Neural cell (in vitro differentiated cells): ENCODE results near the gene KLC3. TPM values are rescaled to one million over a fixed set of nuclear protein-coding genes. Genes with fewer than 3 reads are reported as not detected.

Source experiments
- H2AFZ ChIP-seq: fragments of 200-600, 300-800 bp; sonication (generic), shearing (Covaris generic); 2 replicates; pipeline ENCODE4 v1.6.0; 2014; ENCODE audit warnings: low read depth, mild to moderate bottlenecking, antibody characterized with exemption, low read length, moderate library complexity
- H3F3A ChIP-seq: fragments of 200-600 bp; shearing (Covaris generic); 2 replicates; pipeline ENCODE4 v1.6.1; 2016; ENCODE audit warnings: mild to moderate bottlenecking, moderate library complexity, mixed read lengths, antibody characterized with exemption, low read length; ENCODE audit not compliant: insufficient read depth, poor library complexity, severe bottlenecking
- H3K27ac ChIP-seq: fragments of 200-600, 300-800 bp; sonication (generic), shearing (Covaris generic); 2 replicates; pipeline ENCODE4 v1.5.1; 2014; ENCODE audit warnings: mild to moderate bottlenecking, low read length, moderate library complexity
- H3K27me3 ChIP-seq: fragments of 300-800, 200-600 bp; sonication (generic), shearing (Covaris generic); 2 replicates; pipeline ENCODE4 v1.6.0; 2014; ENCODE audit warnings: mild to moderate bottlenecking, low read depth, low read length, moderate library complexity; ENCODE audit not compliant: insufficient read depth
- H3K36me3 ChIP-seq: fragments of 300-800, 200-600 bp; sonication (generic), shearing (Covaris generic); 2 replicates; pipeline ENCODE4 v1.5.1; 2014; ENCODE audit warnings: mild to moderate bottlenecking, antibody characterized with exemption, low read length, moderate library complexity; ENCODE audit not compliant: insufficient read depth
- H3K4me2 ChIP-seq: fragments of 300-800, 200-600 bp; sonication (generic), shearing (Covaris generic); 2 replicates; pipeline ENCODE4 v1.6.0; 2014; ENCODE audit warnings: mild to moderate bottlenecking, low read length
- H3K4me3 ChIP-seq: fragments of 300-800, 200-600 bp; sonication (generic), shearing (Covaris generic); 2 replicates; pipeline ENCODE4 v1.5.1; 2014; ENCODE audit warnings: mild to moderate bottlenecking, low read length, moderate library complexity
- H3K79me2 ChIP-seq: fragments of 200-600 bp; shearing (Covaris generic); replicated peaks from 2 replicates; pipeline ENCODE4 v1.6.0; 2014; ENCODE audit warnings: mild to moderate bottlenecking, low read length, moderate library complexity; ENCODE audit not compliant: insufficient read depth
- H3K9ac ChIP-seq: fragments of 300-800, 200-600 bp; sonication (generic), shearing (Covaris generic); 2 replicates; pipeline ENCODE4 v1.6.1; 2016; ENCODE audit warnings: mild to moderate bottlenecking, low read length, mixed read lengths
- H3K9me2 ChIP-seq: fragments of 200-600 bp; shearing (Covaris generic); 2 replicates; pipeline ENCODE4 v1.6.1; 2016; ENCODE audit warnings: mild to moderate bottlenecking, low read length, mixed read lengths; ENCODE audit not compliant: insufficient read depth
- H3K9me3 ChIP-seq: fragments of 200-600, 300-800 bp; sonication (generic), shearing (Covaris generic); 2 replicates; pipeline ENCODE4 v1.6.1; 2016; ENCODE audit warnings: mild to moderate bottlenecking, mixed run types, low read length, moderate library complexity, mixed read lengths
- H4K20me1 ChIP-seq: fragments of 200-600 bp; shearing (Covaris generic); 2 replicates; pipeline ENCODE4 v1.6.1; 2016; ENCODE audit warnings: mild to moderate bottlenecking, mixed run types; ENCODE audit not compliant: insufficient read depth
- CTCF ChIP-seq: fragments of 450-650 bp; IDR thresholded peaks from 2 replicates; pipeline ENCODE4 v1.5.1; 2014; ENCODE audit warnings: antibody characterized with exemption, mild to moderate bottlenecking, moderate library complexity; ENCODE audit not compliant: poor library complexity, severe bottlenecking
- EP300 ChIP-seq: fragments of 450-650 bp; conservative IDR thresholded peaks from 2 replicates; pipeline ENCODE4 v1.6.1; 2014; ENCODE audit warnings: antibody characterized with exemption, mild to moderate bottlenecking, moderate library complexity; ENCODE audit not compliant: poor library complexity, severe bottlenecking
- EZH2 ChIP-seq: fragments of 200-600, 300-800 bp; shearing (Covaris generic), sonication (generic); IDR thresholded peaks from 2 replicates; pipeline ENCODE4 v1.6.1; 2014; ENCODE audit warnings: antibody characterized with exemption, low read length, borderline replicate concordance, mild to moderate bottlenecking; ENCODE audit not compliant: insufficient read depth, poor library complexity, severe bottlenecking
- MXI1 ChIP-seq: fragments of 450-650 bp; conservative IDR thresholded peaks from 2 replicates; pipeline ENCODE4 v1.6.1; 2014; ENCODE audit warnings: antibody characterized with exemption, mild to moderate bottlenecking; ENCODE audit not compliant: poor library complexity, severe bottlenecking
- POLR2AphosphoS5 ChIP-seq: IDR thresholded peaks from 2 replicates; pipeline ENCODE4 v1.6.1; 2012
- SMC3 ChIP-seq: fragments of 450-650 bp; conservative IDR thresholded peaks from 2 replicates; pipeline ENCODE4 v1.6.1; 2014; ENCODE audit warnings: antibody characterized with exemption, mild to moderate bottlenecking, moderate library complexity; ENCODE audit not compliant: poor library complexity
- TAF1 ChIP-seq: IDR thresholded peaks from 2 replicates; pipeline ENCODE4 v1.6.1; 2012; ENCODE audit warnings: low read depth
- polyA plus RNA-seq: library from polyadenylated mRNA; depleted of rRNA; stranded (reverse); fragments of >200 nt; gene quantifications from 2 replicates; pipeline ENCODE4 v1.2.3, GENCODE V29; 2014
- TF ChIP-seq, protein P1 (sequence below): IDR thresholded peaks from 2 replicates; pipeline ENCODE4 v1.6.1; 2012; ENCODE audit warnings: borderline replicate concordance

Gene KLC3
- polyA plus RNA-seq, 1 donor from 2014 or later, result not detected

GRCh38 chr19:45382426-45382825, 41.9 kb downstream of the KLC3 start:
- H3K79me2 ChIP-seq, result no peaks in the 10 kb centered on the region
- H3K9me3 ChIP-seq, result no peaks in the 10 kb centered on the region
- no peak overlapping the region for H3K4me2 ChIP-seq
- no peak for TF ChIP-seq TAF1
- TF ChIP-seq EP300, result no peak
- no peak for TF ChIP-seq EZH2
- no peaks in the 10 kb centered on the region for H3K36me3 ChIP-seq
- H3K4me3 ChIP-seq, result no peak overlapping the region
- no peaks in the 10 kb centered on the region for H3F3A ChIP-seq
- H3K27me3 ChIP-seq, result peaks cover 19% of the 10 kb centered on the region
- H2AFZ ChIP-seq, result no peak overlapping the region
- no peaks in the 10 kb centered on the region for H4K20me1 ChIP-seq
- no peak overlapping the region for H3K9ac ChIP-seq
- H3K27ac ChIP-seq, result no peak overlapping the region
- H3K9me2 ChIP-seq, result no peaks in the 10 kb centered on the region

- H2AFZ ChIP-seq, result no peak overlapping the region
- H3K4me2 ChIP-seq, result no peak overlapping the region
- no peaks in the 10 kb centered on the region for H3K36me3 ChIP-seq
- H3K9me2 ChIP-seq, result no peaks in the 10 kb centered on the region
- no peaks in the 10 kb centered on the region for H3K79me2 ChIP-seq
- H3K27ac ChIP-seq, result no peak overlapping the region
- peak overlapping the region; percentile 28 for H3K4me3 ChIP-seq
- H3K9me3 ChIP-seq, result no peaks in the 10 kb centered on the region
- no peaks in the 10 kb centered on the region for H3F3A ChIP-seq
- H3K27me3 ChIP-seq, result peaks cover 19% of the 10 kb centered on the region
- no peak overlapping the region for H3K9ac ChIP-seq
- TF ChIP-seq POLR2AphosphoS5, result no peak
- TF ChIP-seq, protein P1, sequence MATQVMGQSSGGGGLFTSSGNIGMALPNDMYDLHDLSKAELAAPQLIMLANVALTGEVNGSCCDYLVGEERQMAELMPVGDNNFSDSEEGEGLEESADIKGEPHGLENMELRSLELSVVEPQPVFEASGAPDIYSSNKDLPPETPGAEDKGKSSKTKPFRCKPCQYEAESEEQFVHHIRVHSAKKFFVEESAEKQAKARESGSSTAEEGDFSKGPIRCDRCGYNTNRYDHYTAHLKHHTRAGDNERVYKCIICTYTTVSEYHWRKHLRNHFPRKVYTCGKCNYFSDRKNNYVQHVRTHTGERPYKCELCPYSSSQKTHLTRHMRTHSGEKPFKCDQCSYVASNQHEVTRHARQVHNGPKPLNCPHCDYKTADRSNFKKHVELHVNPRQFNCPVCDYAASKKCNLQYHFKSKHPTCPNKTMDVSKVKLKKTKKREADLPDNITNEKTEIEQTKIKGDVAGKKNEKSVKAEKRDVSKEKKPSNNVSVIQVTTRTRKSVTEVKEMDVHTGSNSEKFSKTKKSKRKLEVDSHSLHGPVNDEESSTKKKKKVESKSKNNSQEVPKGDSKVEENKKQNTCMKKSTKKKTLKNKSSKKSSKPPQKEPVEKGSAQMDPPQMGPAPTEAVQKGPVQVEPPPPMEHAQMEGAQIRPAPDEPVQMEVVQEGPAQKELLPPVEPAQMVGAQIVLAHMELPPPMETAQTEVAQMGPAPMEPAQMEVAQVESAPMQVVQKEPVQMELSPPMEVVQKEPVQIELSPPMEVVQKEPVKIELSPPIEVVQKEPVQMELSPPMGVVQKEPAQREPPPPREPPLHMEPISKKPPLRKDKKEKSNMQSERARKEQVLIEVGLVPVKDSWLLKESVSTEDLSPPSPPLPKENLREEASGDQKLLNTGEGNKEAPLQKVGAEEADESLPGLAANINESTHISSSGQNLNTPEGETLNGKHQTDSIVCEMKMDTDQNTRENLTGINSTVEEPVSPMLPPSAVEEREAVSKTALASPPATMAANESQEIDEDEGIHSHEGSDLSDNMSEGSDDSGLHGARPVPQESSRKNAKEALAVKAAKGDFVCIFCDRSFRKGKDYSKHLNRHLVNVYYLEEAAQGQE, result no peak
- TF ChIP-seq CTCF, result peak; percentile 24
- no peak for TF ChIP-seq MXI1
- TF ChIP-seq EP300, result no peak
- H4K20me1 ChIP-seq, result no peaks in the 10 kb centered on the region
Observed at GRCh38 chr19:45385392-45386221, 45.1 kb downstream of the KLC3 start.

DNA sequence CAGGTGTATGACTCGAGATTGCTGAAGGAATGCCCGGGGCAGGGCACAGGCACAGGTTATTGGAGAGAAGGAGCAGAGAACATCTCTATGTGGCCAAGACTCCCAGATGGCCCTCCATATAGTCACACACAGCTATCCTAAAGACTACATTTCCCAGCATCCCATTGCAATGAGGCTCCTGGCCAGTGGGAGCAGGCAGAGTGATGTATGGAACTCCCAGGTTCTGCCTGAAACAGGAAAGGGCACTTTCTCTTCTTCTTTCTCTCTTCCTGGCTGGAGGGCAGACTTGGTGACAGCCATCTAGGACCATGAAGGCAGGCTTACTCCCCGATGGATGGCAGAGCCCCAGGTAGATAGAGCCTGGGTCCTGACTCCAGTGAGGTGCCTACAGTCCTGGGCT, 50.8 kb downstream of the KLC3 start:
- no peaks in the 10 kb centered on the region for H3K9me3 ChIP-seq
- no peaks in the 10 kb centered on the region for H3F3A ChIP-seq
- H3K4me2 ChIP-seq, result no peak overlapping the region
- no peaks in the 10 kb centered on the region for H3K9me2 ChIP-seq
- H2AFZ ChIP-seq, result no peak overlapping the region
- TF ChIP-seq SMC3 (no peak), EZH2 (no peak), POLR2AphosphoS5 (no peak), TAF1 (no peak), EP300 (no peak), CTCF (no peak), MXI1 (no peak)
- TF ChIP-seq, protein P1, result no peak
- H3K27me3 ChIP-seq, result peaks cover 15% of the 10 kb centered on the region
- no peaks in the 10 kb centered on the region for H3K36me3 ChIP-seq
- H4K20me1 ChIP-seq, result no peaks in the 10 kb centered on the region
- H3K9ac ChIP-seq, result no peak overlapping the region
- H3K4me3 ChIP-seq, result no peak overlapping the region
- no peaks in the 10 kb centered on the region for H3K79me2 ChIP-seq
- no peak overlapping the region for H3K27ac ChIP-seq
